BLaER1 (cell line): ENCODE measurements around the gene KRT76.

Source experiments
- H3K27ac ChIP-seq: shearing (Covaris generic); formaldehyde crosslinking; 2 replicates; pipeline ENCODE4 v1.8.1; 2022
- H3K27me3 ChIP-seq: shearing (Covaris generic); formaldehyde crosslinking; 2 replicates; pipeline ENCODE4 v1.8.1; 2022
- H3K36me3 ChIP-seq: shearing (Covaris generic); formaldehyde crosslinking; 2 replicates; pipeline ENCODE4 v1.8.1; 2022
- H3K4me1 ChIP-seq: shearing (Covaris generic); formaldehyde crosslinking; 2 replicates; pipeline ENCODE4 v1.8.1; 2022
- H3K4me2 ChIP-seq: shearing (Covaris generic); formaldehyde crosslinking; 2 replicates; pipeline ENCODE4 v1.8.1; 2022
- H3K4me3 ChIP-seq: shearing (Covaris generic); formaldehyde crosslinking; 2 replicates; pipeline ENCODE4 v1.8.1; 2022
- H3K9ac ChIP-seq: shearing (Covaris generic); formaldehyde crosslinking; 2 replicates; pipeline ENCODE4 v1.8.1; 2022
- H3K9me3 ChIP-seq: shearing (Covaris generic); formaldehyde crosslinking; 2 replicates; pipeline ENCODE4 v1.8.1; 2022
- H4K20me1 ChIP-seq: shearing (Covaris generic); formaldehyde crosslinking; 2 replicates; pipeline ENCODE4 v1.8.1; 2022
- Cebpa-rat ChIP-seq: shearing (Covaris generic); IDR thresholded peaks from 2 replicates; pipeline ENCODE4 v1.8.1; 2022

KRT76 gene

GRCh38 chr12:52791271-52792184, 14.4 kb upstream of the KRT76 start:
- no peak overlapping the region for H3K4me2 ChIP-seq
- H3K9ac ChIP-seq, result no peak overlapping the region
- TF ChIP-seq Cebpa-rat, result no peak
- no peak overlapping the region for H3K4me3 ChIP-seq
- H3K27me3 ChIP-seq, result no peaks in the 10 kb centered on the region
- no peaks in the 10 kb centered on the region for H3K9me3 ChIP-seq
- H3K4me1 ChIP-seq, result no peaks in the 10 kb centered on the region
- H3K27ac ChIP-seq, result no peak overlapping the region
- no peaks in the 10 kb centered on the region for H4K20me1 ChIP-seq
- no peaks in the 10 kb centered on the region for H3K36me3 ChIP-seq

DNA sequence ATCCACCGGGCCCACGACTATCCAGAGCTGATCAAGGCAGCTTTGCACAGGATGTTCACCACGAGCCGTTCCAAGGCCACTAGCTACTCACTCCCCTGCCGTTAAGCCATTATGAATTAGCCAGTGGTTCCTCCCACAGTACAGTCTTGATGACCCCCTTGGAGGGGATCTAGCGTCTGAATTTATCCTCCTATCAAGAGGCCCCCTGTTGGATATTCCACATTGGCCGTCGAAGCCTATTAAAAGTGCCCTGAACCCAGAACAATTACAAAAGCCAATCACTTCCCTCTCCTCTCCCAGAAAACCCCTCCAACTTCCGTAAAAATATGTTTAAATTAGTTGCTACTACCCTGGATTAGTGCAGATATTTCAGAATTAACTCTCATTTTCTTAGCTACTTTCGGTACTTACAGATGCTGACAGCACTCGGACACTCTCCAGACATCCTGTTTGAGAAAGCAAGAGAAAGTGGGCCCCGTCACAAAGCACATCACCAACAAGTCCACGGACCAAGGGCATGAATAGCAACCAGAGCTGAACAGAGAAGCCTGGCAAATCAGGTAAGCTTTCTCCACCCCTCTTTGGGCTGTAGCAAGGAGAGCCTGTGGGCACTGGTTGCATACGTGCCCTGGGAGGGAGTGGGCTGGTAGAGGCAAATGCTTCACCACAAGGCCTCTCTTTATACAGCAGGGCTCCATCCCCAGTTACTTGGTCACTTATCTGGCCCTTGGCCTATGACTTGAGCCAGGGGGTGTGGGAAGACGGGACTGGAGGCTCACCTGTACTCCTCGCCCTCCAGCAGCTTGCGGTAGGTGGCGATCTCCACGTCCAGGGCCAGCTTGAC, 13.5 kb upstream of the KRT76 start:
- Histone ChIP-seq H3K27me3 (no peaks in the 10 kb centered on the region), H3K4me3 (no peak overlapping the region), H3K4me2 (no peak overlapping the region), H3K36me3 (no peaks in the 10 kb centered on the region), H4K20me1 (no peaks in the 10 kb centered on the region), H3K4me1 (no peaks in the 10 kb centered on the region), H3K9me3 (no peaks in the 10 kb centered on the region), H3K27ac (no peak overlapping the region), H3K9ac (no peak overlapping the region)
- no peak for TF ChIP-seq Cebpa-rat

GRCh38 chr12:52789637-52790426, 12.7 kb upstream of the KRT76 start:
- no peak overlapping the region for H3K9ac ChIP-seq
- no peak overlapping the region for H3K4me2 ChIP-seq
- no peak overlapping the region for H3K27ac ChIP-seq
- TF ChIP-seq Cebpa-rat, result no peak
- H3K4me3 ChIP-seq, result no peak overlapping the region
- no peaks in the 10 kb centered on the region for H3K9me3 ChIP-seq
- H4K20me1 ChIP-seq, result no peaks in the 10 kb centered on the region
- H3K4me1 ChIP-seq, result no peaks in the 10 kb centered on the region
- no peaks in the 10 kb centered on the region for H3K27me3 ChIP-seq
- H3K36me3 ChIP-seq, result no peaks in the 10 kb centered on the region

- Histone ChIP-seq H3K4me3 (no peak overlapping the region), H3K4me2 (no peak overlapping the region), H3K9ac (no peak overlapping the region), H4K20me1 (no peaks in the 10 kb centered on the region), H3K27ac (no peak overlapping the region), H3K27me3 (no peaks in the 10 kb centered on the region), H3K4me1 (no peaks in the 10 kb centered on the region), H3K9me3 (no peaks in the 10 kb centered on the region), H3K36me3 (no peaks in the 10 kb centered on the region)
- no peak for TF ChIP-seq Cebpa-rat
Measured at GRCh38 chr12:52788876-52789636, 11.9 kb upstream of the KRT76 start.

- TF ChIP-seq Cebpa-rat, result no peak
- H3K27ac ChIP-seq, result no peak overlapping the region
- no peak overlapping the region for H3K4me3 ChIP-seq
- H3K36me3 ChIP-seq, result no peaks in the 10 kb centered on the region
- no peaks in the 10 kb centered on the region for H3K27me3 ChIP-seq
- no peaks in the 10 kb centered on the region for H4K20me1 ChIP-seq
- no peaks in the 10 kb centered on the region for H3K9me3 ChIP-seq
- no peak overlapping the region for H3K9ac ChIP-seq
- no peaks in the 10 kb centered on the region for H3K4me1 ChIP-seq
- H3K4me2 ChIP-seq, result no peak overlapping the region
Measured at GRCh38 chr12:52788192-52788875, 11.2 kb upstream of the KRT76 start.

GRCh38 chr12:52787324-52788191, 10.4 kb upstream of the KRT76 start:
- Histone ChIP-seq H3K4me3 (no peak overlapping the region), H3K9ac (no peak overlapping the region), H3K27me3 (no peaks in the 10 kb centered on the region), H3K4me2 (no peak overlapping the region), H4K20me1 (no peaks in the 10 kb centered on the region), H3K27ac (no peak overlapping the region), H3K4me1 (no peaks in the 10 kb centered on the region), H3K36me3 (no peaks in the 10 kb centered on the region), H3K9me3 (no peaks in the 10 kb centered on the region)
- TF ChIP-seq Cebpa-rat, result no peak

GRCh38 chr12:52784909-52785308, 7.8 kb upstream of the KRT76 start:
- Histone ChIP-seq H4K20me1 (no peaks in the 10 kb centered on the region), H3K4me3 (no peak overlapping the region), H3K27me3 (no peaks in the 10 kb centered on the region), H3K4me1 (no peaks in the 10 kb centered on the region), H3K9me3 (no peaks in the 10 kb centered on the region), H3K4me2 (no peak overlapping the region), H3K36me3 (no peaks in the 10 kb centered on the region), H3K27ac (no peak overlapping the region), H3K9ac (no peak overlapping the region)
- no peak for TF ChIP-seq Cebpa-rat

DNA sequence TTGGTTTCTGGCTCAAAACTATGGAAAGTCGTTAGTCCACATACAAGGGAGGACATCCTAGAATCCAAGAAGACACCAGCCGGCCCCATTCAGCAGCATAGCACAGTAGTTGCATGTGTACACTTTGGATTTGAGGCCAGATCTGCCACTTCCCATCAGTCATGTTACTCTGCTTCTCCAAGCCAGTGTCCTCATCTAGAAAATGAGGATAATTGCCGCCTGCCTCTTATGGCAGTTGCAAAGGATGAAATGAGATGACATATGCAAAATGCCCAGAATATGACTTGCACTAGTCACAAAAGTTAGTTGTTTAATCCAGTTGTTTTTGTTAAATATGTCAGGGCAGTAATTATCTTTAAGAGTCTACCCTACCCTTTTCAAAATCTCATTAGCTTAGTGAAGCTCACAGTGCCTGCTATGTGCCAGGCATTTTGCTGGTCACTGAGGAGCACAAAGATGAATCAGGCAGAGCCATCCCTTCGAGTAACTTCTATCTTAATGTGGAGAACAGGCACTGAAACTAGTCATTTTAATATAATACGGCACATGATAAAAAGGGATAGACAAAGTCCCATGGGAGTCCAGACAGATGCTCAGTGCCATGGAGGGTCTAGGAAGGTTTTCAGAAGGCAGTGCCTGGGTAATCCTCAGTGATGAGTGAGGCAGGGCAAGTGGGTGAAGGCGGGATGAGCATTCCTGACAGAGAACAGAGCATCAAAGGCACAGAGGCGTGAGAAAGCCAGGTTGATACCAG, 6.6 kb upstream of the KRT76 start:
- TF ChIP-seq Cebpa-rat, result no peak
- H3K4me2 ChIP-seq, result no peak overlapping the region
- H3K27ac ChIP-seq, result no peak overlapping the region

More for the DNA sequence above, 6.6 kb upstream of the KRT76 start:
- H3K4me1 ChIP-seq, result no peaks in the 10 kb centered on the region
- H3K27me3 ChIP-seq, result no peaks in the 10 kb centered on the region
- H3K9ac ChIP-seq, result no peak overlapping the region
- no peaks in the 10 kb centered on the region for H3K9me3 ChIP-seq
- no peaks in the 10 kb centered on the region for H4K20me1 ChIP-seq
- no peaks in the 10 kb centered on the region for H3K36me3 ChIP-seq
- no peak overlapping the region for H3K4me3 ChIP-seq
